ENCODE data around the gene FURIN.

GRCh38 chr15:90883526-90883975, 15.2 kb downstream of the FURIN start:
- TF ChIP-seq POLR2A (IDR thresholded peaks at IDR 0.05) (no peak), CTCF (IDR thresholded peaks at IDR 0.05) (no peak), POLR2AphosphoS5 (IDR thresholded peaks at IDR 0.05; ENCODE audit: insufficient read depth in 1 of 2, low read depth in 1 of 2) (no peak)

Data from vagina (tissue), 2 donors.